IPS-NIHi7 (cell line): Measurements from ENCODE around the gene ZSWIM8.

Experiments used
- DNase-seq: peaks from one replicate; pipeline ENCODE4 v3.0.0; 2012; ENCODE audit warnings: mixed read lengths; ENCODE audit errors: extremely low spot score

ZSWIM8 gene

DNA sequence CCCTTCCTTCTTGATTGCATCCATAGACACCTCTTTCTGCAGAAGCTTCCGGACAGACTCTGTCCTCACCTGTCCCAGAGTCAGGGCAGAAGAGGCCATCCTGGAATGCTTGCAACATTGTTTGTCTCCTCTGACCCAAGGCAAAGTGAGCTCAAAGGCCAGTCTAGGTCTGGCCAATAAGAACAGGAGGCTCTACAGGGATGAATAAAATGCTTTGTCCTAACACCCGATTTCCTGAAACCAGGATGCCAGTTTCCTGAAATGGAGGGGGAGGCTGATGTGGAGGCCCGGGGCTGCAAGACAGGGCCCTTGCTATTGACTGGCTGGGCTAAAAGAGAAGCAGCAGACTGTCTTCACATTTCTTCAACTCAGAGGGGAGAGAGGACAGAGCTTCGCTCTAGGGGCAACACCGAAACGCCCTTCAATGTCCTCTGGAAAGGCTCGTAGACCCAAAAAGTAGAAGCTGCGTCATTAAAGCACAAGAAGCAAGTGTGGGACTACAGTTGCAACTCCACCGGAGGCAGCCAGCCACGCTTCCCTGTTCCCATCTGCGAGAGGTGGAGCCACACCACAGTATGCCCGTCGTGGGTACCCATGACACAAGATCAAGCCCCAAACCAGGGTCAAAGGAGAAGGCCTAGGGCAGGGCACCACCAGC, 55.1 kb downstream of the ZSWIM8 start:
- DNase-seq, result no peak

DNA sequence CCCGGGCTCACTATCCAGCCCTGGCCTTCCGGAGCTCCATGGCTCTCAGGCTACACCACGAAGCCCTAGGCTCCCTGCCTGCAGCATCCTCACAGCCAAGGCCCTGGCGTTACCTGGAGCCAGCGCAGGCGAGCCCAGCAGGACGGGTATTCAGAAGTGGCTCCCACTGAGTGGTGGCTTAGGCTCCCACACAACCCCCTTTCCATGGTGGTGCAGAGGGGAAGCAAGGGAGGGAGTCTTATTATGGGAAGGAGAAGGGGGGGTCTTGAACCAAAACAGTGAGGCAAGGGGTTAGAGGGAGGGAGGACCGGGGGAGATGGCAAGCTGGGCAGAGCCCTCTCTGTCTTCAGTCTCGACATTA, 55.6 kb downstream of the ZSWIM8 start:
- no peak for DNase-seq

DNA sequence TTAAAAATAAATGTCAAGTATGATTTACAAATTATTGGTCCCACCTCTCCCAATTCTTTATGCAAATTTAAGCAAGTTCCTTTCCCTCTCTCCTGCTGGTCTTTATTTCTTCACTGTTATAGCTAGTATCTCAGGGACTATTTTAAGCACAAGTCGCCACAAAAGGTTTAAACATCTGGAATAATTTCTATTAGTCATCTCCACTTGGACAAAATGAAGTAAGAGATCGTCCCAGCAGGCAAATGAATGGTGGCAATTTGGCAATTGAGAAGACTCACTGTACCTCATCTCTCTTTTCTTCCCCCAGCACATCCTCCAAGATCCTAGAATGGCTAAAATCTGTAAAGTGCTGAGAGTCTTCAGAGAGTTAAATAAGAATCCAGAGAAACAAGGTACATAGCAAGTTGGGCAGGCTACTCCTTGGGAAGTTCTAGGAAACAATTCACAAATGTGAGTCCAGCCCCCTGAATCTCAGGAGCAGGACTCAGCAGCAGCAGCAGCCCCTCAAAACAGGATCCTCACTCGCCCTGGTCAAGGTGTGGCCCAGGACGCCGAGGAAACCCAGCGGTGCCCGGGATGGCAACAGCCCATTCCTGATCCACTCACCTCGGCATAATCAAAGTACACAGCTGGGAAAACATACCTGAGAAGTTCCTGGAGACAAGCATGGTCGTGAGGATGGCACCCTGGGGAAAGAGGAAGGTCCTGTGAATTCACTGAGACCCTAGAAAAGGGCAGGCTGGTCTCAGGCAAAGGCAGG, 56.3 kb downstream of the ZSWIM8 start:
- DNase-seq, result no peak

DNA sequence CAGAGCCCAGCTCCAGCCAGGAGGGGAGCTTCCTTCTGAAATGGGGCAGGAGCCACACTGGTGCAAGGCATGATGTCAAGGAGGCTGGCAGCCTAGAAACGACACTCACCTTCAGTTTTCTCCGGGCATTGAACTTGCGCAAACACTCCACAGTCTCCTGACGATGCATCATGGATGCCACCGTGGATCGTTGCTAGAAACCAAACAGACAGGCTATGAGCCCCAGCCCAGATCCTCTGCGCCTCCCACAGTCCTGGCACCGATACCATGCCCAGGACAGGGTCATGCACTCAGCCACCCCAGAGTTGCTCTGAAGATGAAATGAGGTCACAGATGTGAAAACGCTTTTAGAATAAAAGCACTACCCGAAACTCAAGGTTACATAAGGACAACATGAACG, 56.9 kb downstream of the ZSWIM8 start:
- DNase-seq, result no peak

DNA sequence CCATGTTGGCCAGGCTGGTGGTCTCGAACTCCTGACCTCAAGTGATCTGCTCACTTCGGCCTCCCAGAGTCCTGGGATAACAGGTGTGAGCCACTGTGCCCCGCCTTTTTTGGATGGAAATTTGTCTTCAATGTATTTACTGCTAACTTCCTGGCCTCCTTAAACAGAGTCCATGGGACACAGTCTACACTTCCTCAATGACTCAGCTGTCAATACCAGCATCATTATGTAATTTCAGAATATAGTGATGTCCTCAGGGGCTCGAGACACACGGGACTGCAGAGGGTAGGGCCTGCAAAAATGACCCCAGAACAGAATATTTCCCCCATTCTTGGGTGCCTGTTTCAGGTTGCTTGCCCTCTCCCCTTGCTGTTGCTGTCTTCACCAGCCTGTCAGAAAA, 57.9 kb downstream of the ZSWIM8 start:
- DNase-seq, result no peak

DNA sequence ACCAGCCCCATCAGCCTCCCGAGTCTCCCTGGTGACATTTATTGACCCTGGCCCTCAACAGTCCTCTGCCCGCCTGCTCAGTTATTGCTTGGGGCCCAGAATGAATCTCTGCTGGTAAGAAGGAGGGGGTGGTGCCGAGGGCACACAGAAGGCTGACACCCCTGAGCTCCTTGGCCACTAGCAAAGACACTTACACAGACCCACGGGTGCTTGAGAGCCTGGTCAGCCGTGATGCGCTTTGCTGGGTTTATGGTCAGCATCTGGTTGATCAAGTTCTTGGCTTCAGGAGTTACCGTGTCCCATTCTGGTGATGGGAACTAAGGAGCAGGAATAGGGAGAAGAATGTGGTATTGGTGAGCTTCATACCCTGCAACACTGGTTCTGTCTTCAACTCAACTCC, 61.6 kb downstream of the ZSWIM8 start:
- DNase-seq, result no peak

DNA sequence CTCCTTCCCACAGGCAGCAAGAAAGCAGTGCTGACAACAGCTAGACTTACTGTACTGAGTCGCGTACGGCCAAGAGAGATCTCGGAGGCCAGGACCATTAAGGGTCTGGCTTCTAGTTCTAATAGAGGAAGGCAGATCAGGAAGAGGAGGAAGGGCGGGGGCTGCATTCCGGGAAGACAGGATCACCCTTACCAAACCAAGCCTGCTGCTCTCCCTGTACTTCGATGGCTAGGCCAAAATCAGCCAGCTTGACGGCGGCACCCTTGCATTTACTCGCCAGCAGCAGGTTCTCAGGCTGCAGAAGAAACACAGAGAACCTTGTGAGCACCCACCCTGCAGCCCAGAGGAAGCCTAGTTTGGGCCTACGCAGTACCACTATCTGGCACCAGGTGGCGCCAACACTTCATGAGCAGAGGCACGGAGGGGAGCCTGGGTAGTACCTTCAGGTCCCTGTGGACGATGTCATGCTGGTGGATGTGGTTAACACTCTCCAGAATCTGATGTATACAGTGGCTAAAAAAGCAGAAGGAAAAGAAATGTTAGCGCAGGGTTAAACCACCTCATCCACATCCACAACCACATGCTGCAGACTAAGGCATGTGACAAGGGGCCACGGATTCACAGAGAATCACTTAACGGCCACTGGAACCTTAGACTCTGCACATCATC, 63.5 kb downstream of the ZSWIM8 start:
- peak; percentile 96 for DNase-seq

DNA sequence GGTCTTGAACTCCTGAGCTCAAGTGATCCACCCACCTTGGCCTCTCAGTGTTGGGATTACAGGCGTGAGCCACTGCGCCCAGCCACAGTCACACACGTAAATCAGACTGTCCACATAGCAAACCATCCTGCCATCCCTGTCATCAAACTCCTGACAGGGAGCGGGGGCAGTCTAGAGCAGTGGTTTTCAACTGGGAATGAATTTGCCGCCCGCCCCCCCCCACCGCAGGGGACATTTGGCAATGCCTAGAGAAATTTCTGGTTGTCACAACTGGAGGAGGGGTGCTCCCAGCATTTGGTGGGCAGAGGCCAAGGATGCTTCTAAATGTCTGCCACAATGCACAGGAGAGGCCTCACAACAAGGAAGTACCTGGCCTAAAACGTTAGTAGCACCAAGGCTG, 64.8 kb downstream of the ZSWIM8 start:
- DNase-seq, result no peak

DNA sequence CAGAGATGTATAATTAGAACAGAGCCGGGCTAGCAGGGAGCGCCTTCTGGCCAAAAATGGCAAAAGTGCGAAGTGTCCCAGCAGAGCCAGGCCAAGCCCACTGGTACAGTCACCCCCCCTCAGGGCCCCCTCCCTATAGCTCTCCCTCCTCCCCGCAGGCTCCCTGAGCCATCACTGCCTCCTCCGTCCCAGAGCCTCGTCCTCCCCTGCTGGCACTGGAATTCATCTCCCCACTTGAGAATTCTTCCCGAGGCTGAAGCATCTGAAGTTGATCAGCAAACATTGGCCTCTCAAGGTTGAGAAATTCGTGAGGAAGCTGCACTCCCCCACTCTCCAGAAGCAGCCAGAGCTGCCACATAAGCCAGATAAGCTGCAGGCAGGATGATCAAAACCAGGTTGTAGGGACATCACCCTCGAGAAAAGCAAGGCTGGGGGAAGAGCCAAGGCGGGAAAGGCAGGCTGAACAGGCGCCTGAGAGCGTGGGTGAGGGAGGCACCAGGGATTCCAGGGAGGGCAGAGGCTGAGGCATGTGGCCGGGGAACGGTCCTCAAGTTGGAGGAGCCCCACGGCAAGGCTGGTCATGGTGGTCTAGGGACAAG, 65.6 kb downstream of the ZSWIM8 start:
- DNase-seq, result peak; percentile 53
